AG04450 (cell line): ENCODE results near the gene ADARB2. TPM values are rescaled to one million over a fixed set of nuclear protein-coding genes. Genes with fewer than 3 reads are reported as not detected.

ENCODE experiments used
- CTCF ChIA-PET: fragments of 300-600, 350-600 bp; formaldehyde crosslinking; extraction: SDS; loops from one replicate; lab custom pipeline; 2022; ENCODE audit warnings: antibody characterized with exemption, inconsistent platforms; lab: Charles Lee
- POLR2A ChIA-PET: fragments of 350-600 bp; formaldehyde crosslinking; extraction: SDS; loops from one replicate; lab custom pipeline; 2021; ENCODE audit warnings: antibody characterized with exemption, inconsistent platforms; lab: Yijun Ruan, JAX
- DNase-seq: peaks from one replicate; pipeline ENCODE4 v3.0.0-alpha.2; 2011; ENCODE audit warnings: low read depth, low spot score
- H3K27ac ChIP-seq: one replicate; pipeline ENCODE4 v1.5.1; 2012; ENCODE audit warnings: low read depth, low read length, control low read depth
- H3K27me3 ChIP-seq: one replicate; pipeline ENCODE4 v1.6.0; 2012; ENCODE audit warnings: low read length; ENCODE audit not compliant: control insufficient read depth, insufficient read depth
- H3K4me3 ChIP-seq: 2 replicates; pipeline ENCODE4 v1.5.1; 2011; ENCODE audit warnings: mild to moderate bottlenecking, low read depth, low read length, control low read depth
- H3K9me3 ChIP-seq: 2 replicates; pipeline ENCODE4 v1.5.1; 2012; ENCODE audit warnings: low read length; ENCODE audit not compliant: control insufficient read depth, insufficient read depth
- polyA plus RNA-seq: library from polyadenylated mRNA; depleted of rRNA; stranded (reverse); fragments of >200 nt; gene quantifications from 2 replicates; pipeline ENCODE4 v1.2.3, GENCODE V29; 2011
- TF ChIP-seq, protein P1 (sequence below): IDR thresholded peaks from 2 replicates; pipeline ENCODE4 v1.5.1; 2011; ENCODE audit warnings: low read depth, low read length, control low read depth, inconsistent platforms

Gene ADARB2
- polyA plus RNA-seq, 1 experiment = not detected

GRCh38 chr10:1570416-1571051 lies 166.8 kb downstream of the ADARB2 start:
- peaks cover 73% of the 10 kb centered on the region for H3K9me3 ChIP-seq
- no peak overlapping the region for H3K4me3 ChIP-seq
- DNase-seq = no peak
- H3K27ac ChIP-seq = no peak overlapping the region
- POLR2A ChIA-PET = no interaction called here
- TF ChIP-seq, protein P1, sequence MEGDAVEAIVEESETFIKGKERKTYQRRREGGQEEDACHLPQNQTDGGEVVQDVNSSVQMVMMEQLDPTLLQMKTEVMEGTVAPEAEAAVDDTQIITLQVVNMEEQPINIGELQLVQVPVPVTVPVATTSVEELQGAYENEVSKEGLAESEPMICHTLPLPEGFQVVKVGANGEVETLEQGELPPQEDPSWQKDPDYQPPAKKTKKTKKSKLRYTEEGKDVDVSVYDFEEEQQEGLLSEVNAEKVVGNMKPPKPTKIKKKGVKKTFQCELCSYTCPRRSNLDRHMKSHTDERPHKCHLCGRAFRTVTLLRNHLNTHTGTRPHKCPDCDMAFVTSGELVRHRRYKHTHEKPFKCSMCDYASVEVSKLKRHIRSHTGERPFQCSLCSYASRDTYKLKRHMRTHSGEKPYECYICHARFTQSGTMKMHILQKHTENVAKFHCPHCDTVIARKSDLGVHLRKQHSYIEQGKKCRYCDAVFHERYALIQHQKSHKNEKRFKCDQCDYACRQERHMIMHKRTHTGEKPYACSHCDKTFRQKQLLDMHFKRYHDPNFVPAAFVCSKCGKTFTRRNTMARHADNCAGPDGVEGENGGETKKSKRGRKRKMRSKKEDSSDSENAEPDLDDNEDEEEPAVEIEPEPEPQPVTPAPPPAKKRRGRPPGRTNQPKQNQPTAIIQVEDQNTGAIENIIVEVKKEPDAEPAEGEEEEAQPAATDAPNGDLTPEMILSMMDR = no peak
- CTCF ChIA-PET = no interaction called here
- no peaks in the 10 kb centered on the region for H3K27me3 ChIP-seq

- DNase-seq = no peak
- ChIA-PET CTCF (no interaction called here), POLR2A (no interaction called here)
- Histone ChIP-seq H3K4me3 (no peak overlapping the region), H3K27ac (no peak overlapping the region), H3K9me3 (peaks cover 66% of the 10 kb centered on the region), H3K27me3 (no peaks in the 10 kb centered on the region)
- TF ChIP-seq, protein P1 = no peak
Measured at GRCh38 chr10:1569208-1569607, 168.1 kb downstream of the ADARB2 start.

DNA sequence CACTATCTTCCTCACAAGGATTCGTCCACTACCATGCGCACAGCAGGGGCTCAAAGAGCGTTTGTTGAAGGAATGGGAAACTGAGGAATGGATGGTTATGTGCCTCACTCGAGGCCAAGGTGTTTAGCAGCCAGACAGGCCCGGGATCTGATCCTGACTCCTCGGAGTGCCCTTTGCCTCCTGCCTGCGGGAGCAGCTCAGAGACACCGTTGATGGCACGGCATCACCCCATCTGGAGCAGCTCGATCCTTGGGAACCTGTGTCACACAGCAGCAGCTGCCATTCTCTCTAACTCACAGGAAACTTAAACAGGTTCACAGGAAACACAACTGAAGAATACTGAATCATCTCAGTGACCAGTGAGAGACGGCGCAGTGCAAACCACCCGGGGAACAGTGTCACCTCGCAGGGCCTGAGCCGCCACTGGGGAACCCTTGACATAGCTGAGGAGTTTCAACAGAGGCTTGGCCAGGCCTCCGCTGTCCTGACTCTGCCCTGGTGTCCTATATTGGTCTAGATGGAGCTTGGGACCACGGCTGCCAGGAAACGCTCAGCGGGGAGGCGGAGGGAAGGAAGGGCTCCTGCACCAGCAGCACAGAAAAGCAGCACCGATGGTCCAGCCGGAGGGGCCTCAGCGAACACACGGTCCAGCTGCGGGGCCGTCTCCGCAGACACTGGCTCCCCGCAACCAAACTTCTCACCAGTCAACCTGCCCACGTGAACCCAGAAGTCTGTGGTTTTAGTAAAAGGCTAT lies 169.4 kb downstream of the ADARB2 start:
- Histone ChIP-seq H3K27me3 (no peaks in the 10 kb centered on the region), H3K4me3 (no peak overlapping the region), H3K9me3 (peaks cover 58% of the 10 kb centered on the region), H3K27ac (no peak overlapping the region)
- DNase-seq = no peak
- TF ChIP-seq, protein P1 = no peak
- POLR2A ChIA-PET = no interaction called here
- CTCF ChIA-PET = no interaction called here

- no peak overlapping the region for H3K27ac ChIP-seq
- ChIA-PET POLR2A (no interaction called here), CTCF (no interaction called here)
- H3K9me3 ChIP-seq = peaks cover 58% of the 10 kb centered on the region
- no peak for DNase-seq
- H3K4me3 ChIP-seq = no peak overlapping the region
- H3K27me3 ChIP-seq = no peaks in the 10 kb centered on the region
- TF ChIP-seq, protein P1 = no peak
Measured at GRCh38 chr10:1567152-1567551, 170.2 kb downstream of the ADARB2 start.

GRCh38 chr10:1564791-1565190 lies 172.5 kb downstream of the ADARB2 start:
- H3K27ac ChIP-seq = no peak overlapping the region
- ChIA-PET POLR2A (no interaction called here), CTCF (no interaction called here)
- peaks cover 56% of the 10 kb centered on the region for H3K9me3 ChIP-seq
- TF ChIP-seq, protein P1 = no peak
- no peaks in the 10 kb centered on the region for H3K27me3 ChIP-seq
- H3K4me3 ChIP-seq = no peak overlapping the region
- DNase-seq = no peak
